H9 (cell line): Measurements from ENCODE around the gene CARM1. TPM values are rescaled to one million over a fixed set of nuclear protein-coding genes. Genes with fewer than 3 reads are reported as not detected.

ENCODE experiments used
- DNase-seq: peaks from one replicate; pipeline ENCODE4 v3.0.0-alpha.2; 2017
- H2AFZ ChIP-seq: one replicate; pipeline ENCODE4 v1.6.1; 2013; ENCODE audit warnings: mild to moderate bottlenecking, low read length, control low read depth, moderate library complexity
- H2AK5ac ChIP-seq: 2 replicates; pipeline ENCODE4 v1.6.1; 2013; ENCODE audit warnings: low read length, control low read depth, mixed read lengths; ENCODE audit not compliant: insufficient read length
- H2BK120ac ChIP-seq: one replicate; pipeline ENCODE4 v1.6.1; 2013; ENCODE audit warnings: low read depth, mild to moderate bottlenecking, low read length, control low read depth, inconsistent platforms; ENCODE audit not compliant: poor library complexity, severe bottlenecking
- H2BK12ac ChIP-seq: 2 replicates; pipeline ENCODE4 v1.6.1; 2013; ENCODE audit warnings: low read length, control low read depth, mixed read lengths, low read depth; ENCODE audit not compliant: insufficient read length
- H2BK15ac ChIP-seq: 2 replicates; pipeline ENCODE4 v1.6.1; 2013; ENCODE audit warnings: low read depth, low read length, control low read depth
- H2BK20ac ChIP-seq: one replicate; pipeline ENCODE4 v1.6.1; 2013; ENCODE audit warnings: low read depth, mild to moderate bottlenecking, low read length, control low read depth, inconsistent platforms; ENCODE audit not compliant: poor library complexity, severe bottlenecking
- H2BK5ac ChIP-seq: 2 replicates; pipeline ENCODE4 v1.6.1; 2013; ENCODE audit warnings: low read length, control low read depth, mixed read lengths; ENCODE audit not compliant: insufficient read length
- H3K14ac ChIP-seq: 2 replicates; pipeline ENCODE4 v1.6.1; 2013; ENCODE audit warnings: low read length, control low read depth; ENCODE audit not compliant: insufficient read depth
- H3K18ac ChIP-seq: 2 replicates; pipeline ENCODE4 v1.6.1; 2013; ENCODE audit warnings: low read depth, mild to moderate bottlenecking, mixed read lengths, low read length, control low read depth; ENCODE audit not compliant: insufficient read length
- H3K23ac ChIP-seq: 2 replicates; pipeline ENCODE4 v1.6.1; 2013; ENCODE audit warnings: low read length, control low read depth, mixed read lengths, low read depth; ENCODE audit not compliant: insufficient read length
- H3K23me2 ChIP-seq: 2 replicates; pipeline ENCODE4 v1.6.1; 2013; ENCODE audit warnings: low read depth, mild to moderate bottlenecking, mixed read lengths, low read length, control low read depth; ENCODE audit not compliant: insufficient read length, poor library complexity, severe bottlenecking
- H3K27ac ChIP-seq: 2 replicates; pipeline ENCODE4 v1.5.1; 2013; ENCODE audit warnings: low read length, control low read depth, mixed read lengths, low read depth; ENCODE audit not compliant: insufficient read length
- H3K27me3 ChIP-seq: 2 replicates; pipeline ENCODE4 v1.6.1; 2013; ENCODE audit warnings: low read length, control low read depth, inconsistent platforms; ENCODE audit not compliant: insufficient read depth
- H3K4ac ChIP-seq: 2 replicates; pipeline ENCODE4 v1.6.1; 2013; ENCODE audit warnings: low read depth, mild to moderate bottlenecking, control low read depth, inconsistent platforms, low read length, moderate library complexity
- H3K4me1 ChIP-seq: 2 replicates; pipeline ENCODE4 v1.6.1; 2013; ENCODE audit warnings: low read length, control low read depth, inconsistent platforms; ENCODE audit not compliant: insufficient read depth
- H3K4me2 ChIP-seq: 2 replicates; pipeline ENCODE4 v1.6.1; 2013; ENCODE audit warnings: low read length, control low read depth, mixed read lengths; ENCODE audit not compliant: insufficient read length, insufficient read depth
- H3K56ac ChIP-seq: 2 replicates; pipeline ENCODE4 v1.6.1; 2013; ENCODE audit warnings: low read depth, mild to moderate bottlenecking, mixed read lengths, low read length, control low read depth; ENCODE audit not compliant: insufficient read length
- H3K79me1 ChIP-seq: 2 replicates; pipeline ENCODE4 v1.6.1; 2013; ENCODE audit warnings: low read depth, mild to moderate bottlenecking, moderate library complexity, low read length, control low read depth, inconsistent platforms; ENCODE audit not compliant: insufficient read depth, poor library complexity, severe bottlenecking
- H3K79me2 ChIP-seq: 2 replicates; pipeline ENCODE4 v1.6.1; 2013; ENCODE audit warnings: low read length, control low read depth, inconsistent platforms; ENCODE audit not compliant: insufficient read depth
- H3K9ac ChIP-seq: 2 replicates; pipeline ENCODE4 v1.6.1; 2013; ENCODE audit warnings: low read length, control low read depth, mixed read lengths; ENCODE audit not compliant: insufficient read length; ENCODE audit errors: extremely low read depth
- H3K9me3 ChIP-seq: one replicate; pipeline ENCODE4 v1.6.1; 2013; ENCODE audit warnings: low read depth, low read length, inconsistent platforms; ENCODE audit not compliant: control insufficient read depth
- H3T11ph ChIP-seq: one replicate; pipeline ENCODE4 v1.6.1; 2013; ENCODE audit warnings: mild to moderate bottlenecking, low read length, control low read depth, inconsistent platforms
- H4K20me1 ChIP-seq: one replicate; pipeline ENCODE4 v1.6.1; 2013; ENCODE audit not compliant: control insufficient read depth, insufficient read length, insufficient read depth
- H4K5ac ChIP-seq: 2 replicates; pipeline ENCODE4 v1.6.1; 2013; ENCODE audit warnings: low read depth, mild to moderate bottlenecking, mixed read lengths, low read length, control low read depth; ENCODE audit not compliant: insufficient read length
- H4K8ac ChIP-seq: replicated peaks from 2 replicates; pipeline ENCODE4 v1.6.1; 2013; ENCODE audit warnings: low read length, control low read depth, mixed read lengths, low read depth; ENCODE audit not compliant: insufficient read length
- H4K91ac ChIP-seq: 2 replicates; pipeline ENCODE4 v1.6.1; 2013; ENCODE audit warnings: low read depth, mild to moderate bottlenecking, moderate library complexity, mixed read lengths, low read length, control low read depth; ENCODE audit not compliant: insufficient read length
- H3K27ac Mint-ChIP-seq, 3 experiments: 2 replicates in 2 of 3; 3 replicates in 1 of 3; pipeline ENCODE4 v1.8.0; 2020 to 2021; ENCODE audit warnings: mixed read lengths in 3 of 3, mild to moderate bottlenecking in 1 of 3, moderate library complexity in 1 of 3
- H3K27me3 Mint-ChIP-seq: 2 replicates; pipeline ENCODE4 v1.8.0; 2021; ENCODE audit warnings: low read depth, mild to moderate bottlenecking, moderate library complexity, mixed read lengths
- H3K36me3 Mint-ChIP-seq, 3 experiments: 2 replicates in 2 of 3; 3 replicates in 1 of 3; pipeline ENCODE4 v1.8.0; 2020 to 2021; ENCODE audit warnings: low read depth in 3 of 3, mixed read lengths in 3 of 3; ENCODE audit not compliant: insufficient read depth in 1 of 3
- H3K4me1 Mint-ChIP-seq, 2 experiments: 2 replicates each; pipeline ENCODE4 v1.8.0; 2020; ENCODE audit warnings: mixed read lengths in 2 of 2
- H3K4me3 Mint-ChIP-seq, 2 experiments: 2 replicates in 1 of 2; 3 replicates in 1 of 2; pipeline ENCODE4 v1.8.0; 2020 to 2021; ENCODE audit warnings: mild to moderate bottlenecking in 2 of 2, mixed read lengths in 2 of 2, moderate library complexity in 1 of 2
- H3K9me3 Mint-ChIP-seq, 2 experiments: 2 replicates in 1 of 2; 3 replicates in 1 of 2; pipeline ENCODE4 v1.8.0; 2020; ENCODE audit warnings: mild to moderate bottlenecking in 2 of 2, mixed read lengths in 2 of 2, moderate library complexity in 1 of 2
- CTCF ChIP-seq: fragments of 200-600 bp; sonication (generic); conservative IDR thresholded peaks from 3 replicates; pipeline ENCODE4 v1.8.0; 2021; ENCODE audit warnings: antibody characterized with exemption, mild to moderate bottlenecking
- WGBS: extraction: QIAGEN DNeasy Blood & Tissue Kit; methylation state at CpG from one replicate; pipeline ENCODE4 v1.1.7; 2013; ENCODE audit warnings: missing lambda C conversion rate, low lambda C conversion rate, mixed read lengths; ENCODE audit not compliant: insufficient read length; ENCODE audit errors: extremely low coverage; 5-methylcytosine and 5-hydroxymethylcytosine counted together
- total RNA-seq: library from RNA; stranded (reverse); gene quantifications from 2 replicates; pipeline ENCODE4 v1.2.1, GENCODE V29; 2021

CARM1 gene
- total RNA-seq, 1 experiment from 2014 or later = 111 TPM

- WGBS = no CpG with 5 or more reads among the region's 2 CpGs
- H3K27ac ChIP-seq = no peak overlapping the region
Observed at GRCh38 chr19:10846500-10847202, 24.7 kb upstream of the CARM1 start.

More at GRCh38 chr19:10846500-10847202, 24.7 kb upstream of the CARM1 start:
- H2BK5ac ChIP-seq = no peak overlapping the region
- no peaks in the 10 kb centered on the region for H3K4me1 ChIP-seq
- no peaks in the 10 kb centered on the region for H3K23me2 ChIP-seq
- no peak overlapping the region for H4K8ac ChIP-seq
- H3K23ac ChIP-seq = no peak overlapping the region
- H2BK20ac ChIP-seq = no peak overlapping the region
- no peak overlapping the region for H3K4ac ChIP-seq
- H2AK5ac ChIP-seq = no peak overlapping the region
- H4K20me1 ChIP-seq = no peaks in the 10 kb centered on the region
- no peak overlapping the region for H3T11ph ChIP-seq
- Mint-ChIP-seq H3K4me3 (no peak overlapping the region), H3K27ac (no peak overlapping the region), H3K36me3 (no peaks in the 10 kb centered on the region), H3K4me1 (peaks cover 0 to 3% of the 10 kb centered on the region in 2 experiments; a peak in 1 of 4 replicates), H3K9me3 (peaks cover 5 to 11% of the 10 kb centered on the region in 2 experiments; a peak in 4 of 5 replicates), H3K27me3 (peaks cover 32% of the 10 kb centered on the region)
- no peak overlapping the region for H4K5ac ChIP-seq
- no peak overlapping the region for H2BK120ac ChIP-seq
- H4K91ac ChIP-seq = no peak overlapping the region
- H3K79me1 ChIP-seq = no peaks in the 10 kb centered on the region
- H3K56ac ChIP-seq = no peak overlapping the region
- no peaks in the 10 kb centered on the region for H3K9me3 ChIP-seq
- no peak overlapping the region for H2BK15ac ChIP-seq
- no peak overlapping the region for H3K18ac ChIP-seq
- H2AFZ ChIP-seq = no peak overlapping the region
- H2BK12ac ChIP-seq = no peak overlapping the region
- H3K27me3 ChIP-seq = no peaks in the 10 kb centered on the region
- no peaks in the 10 kb centered on the region for H3K79me2 ChIP-seq
- H3K9ac ChIP-seq = no peak overlapping the region
- no peak for TF ChIP-seq CTCF
- H3K4me2 ChIP-seq = no peak overlapping the region
- no peak for DNase-seq
- H3K14ac ChIP-seq = no peak overlapping the region
